Activated CD4-positive, CD25-positive, alpha-beta regulatory T cell treated with anti-CD3 and anti-CD28 coated beads, Interleukin-2, amount 50 U/mL, for 72 hours (primary cell): ENCODE data around the gene AACS.
"Not testable (repeated sequence)": the region's sequence is repeated elsewhere in the genome, so short reads cannot be mapped to it uniquely, and the experiment has no call there.

Experiments
- DNase-seq: peaks from one replicate; pipeline ENCODE4 v3.0.0; 2021

AACS gene

DNA sequence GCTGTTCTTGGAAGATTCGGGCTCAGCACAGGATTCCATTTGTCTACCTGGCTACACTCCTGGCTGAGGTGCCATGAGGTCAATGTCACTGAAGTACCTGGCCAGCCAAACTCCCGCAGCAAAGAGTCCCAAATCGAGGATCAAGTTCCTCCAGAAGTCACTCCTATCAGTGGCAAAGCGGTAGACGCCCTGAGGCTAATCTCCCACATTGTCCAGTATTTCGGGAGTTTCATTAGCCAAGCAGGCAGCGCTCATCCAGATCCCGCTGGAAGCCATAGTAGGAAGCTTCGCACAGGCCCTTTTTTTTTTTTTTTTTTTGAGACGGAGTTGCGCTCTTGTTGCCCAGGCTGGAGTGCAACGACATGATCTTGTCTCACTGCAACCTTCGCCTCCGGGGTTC, 8.9 kb upstream of the AACS start:
- no peak for DNase-seq

DNA sequence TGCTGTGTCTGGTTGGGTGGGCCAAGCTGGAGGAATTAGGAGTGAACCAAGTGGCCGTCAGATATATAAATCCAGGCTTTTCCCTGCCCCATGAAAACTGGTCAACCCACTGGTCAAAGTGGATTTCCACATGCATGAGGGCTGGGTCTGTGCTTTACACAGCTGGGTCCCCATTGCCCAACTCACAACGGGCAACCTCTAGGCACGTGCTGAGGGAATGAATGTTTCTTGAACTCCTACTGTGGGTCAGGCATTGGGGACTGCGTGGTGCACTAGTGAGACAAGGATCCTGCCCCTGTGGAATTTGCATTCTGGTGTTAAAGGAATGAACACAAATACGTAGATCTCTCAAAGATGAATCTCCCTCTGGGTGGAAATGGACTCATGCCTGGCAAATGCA, 7.5 kb upstream of the AACS start:
- no peak for DNase-seq

DNA sequence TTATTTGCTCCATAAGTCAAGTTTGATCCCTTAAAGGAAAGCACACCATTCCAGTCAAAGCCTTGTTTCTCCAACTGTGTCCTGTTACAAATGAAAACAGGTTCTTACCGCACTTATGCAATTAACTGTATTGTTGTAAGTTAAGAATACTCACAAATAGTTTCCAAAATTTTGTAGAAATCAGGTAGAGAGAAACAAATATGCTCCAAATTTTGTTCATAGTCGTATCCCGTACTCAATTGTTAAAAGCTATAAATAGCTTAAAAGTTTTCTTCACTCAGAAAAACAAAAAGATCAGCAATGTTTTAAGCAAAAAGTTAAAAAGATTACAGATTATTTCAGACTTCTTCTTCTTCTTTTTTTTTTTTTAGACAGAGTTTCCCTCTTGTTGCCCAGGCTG, 4.0 kb upstream of the AACS start:
- DNase-seq = no peak

DNA sequence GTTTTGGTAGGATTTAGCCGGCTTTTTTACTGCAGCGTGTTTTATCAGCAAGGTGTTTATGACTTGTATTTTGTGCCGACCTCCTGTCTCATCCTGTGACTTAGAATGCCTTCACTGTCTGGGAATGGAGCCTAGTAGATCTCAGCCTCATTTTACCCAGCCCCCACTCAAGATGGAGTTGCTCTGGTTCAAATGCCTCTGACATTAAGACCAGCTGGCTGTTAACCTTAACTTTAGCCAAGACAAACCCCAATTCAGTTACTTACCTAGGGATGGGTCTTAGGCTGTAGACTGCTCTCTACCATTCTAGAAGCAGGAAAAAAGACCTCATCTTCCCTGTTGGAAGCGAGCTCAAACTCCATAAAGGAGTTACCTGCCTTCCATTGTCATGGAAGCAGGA, 1.7 kb upstream of the AACS start:
- not testable (repeated sequence) for DNase-seq

DNA sequence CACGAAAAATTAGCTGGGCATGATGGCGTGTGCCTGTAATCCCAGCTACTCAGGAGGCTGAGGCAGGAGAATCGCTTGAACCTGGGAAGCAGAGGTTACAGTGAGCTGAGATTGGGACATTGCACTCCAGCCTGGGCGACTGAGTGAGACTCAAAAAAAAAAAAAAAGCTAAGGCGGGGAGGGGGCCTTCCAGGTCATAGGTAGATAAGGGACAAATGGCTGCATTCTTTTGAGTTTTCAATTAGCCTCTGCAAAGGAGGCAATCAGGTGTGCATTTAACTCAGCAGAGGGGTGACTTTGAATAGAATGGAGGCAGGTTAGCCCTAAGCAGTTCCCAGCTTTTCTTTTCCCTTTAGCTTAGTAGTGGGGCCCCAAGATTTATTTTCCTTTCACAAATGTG, 743 bp upstream of the AACS start:
- no peak for DNase-seq

DNA sequence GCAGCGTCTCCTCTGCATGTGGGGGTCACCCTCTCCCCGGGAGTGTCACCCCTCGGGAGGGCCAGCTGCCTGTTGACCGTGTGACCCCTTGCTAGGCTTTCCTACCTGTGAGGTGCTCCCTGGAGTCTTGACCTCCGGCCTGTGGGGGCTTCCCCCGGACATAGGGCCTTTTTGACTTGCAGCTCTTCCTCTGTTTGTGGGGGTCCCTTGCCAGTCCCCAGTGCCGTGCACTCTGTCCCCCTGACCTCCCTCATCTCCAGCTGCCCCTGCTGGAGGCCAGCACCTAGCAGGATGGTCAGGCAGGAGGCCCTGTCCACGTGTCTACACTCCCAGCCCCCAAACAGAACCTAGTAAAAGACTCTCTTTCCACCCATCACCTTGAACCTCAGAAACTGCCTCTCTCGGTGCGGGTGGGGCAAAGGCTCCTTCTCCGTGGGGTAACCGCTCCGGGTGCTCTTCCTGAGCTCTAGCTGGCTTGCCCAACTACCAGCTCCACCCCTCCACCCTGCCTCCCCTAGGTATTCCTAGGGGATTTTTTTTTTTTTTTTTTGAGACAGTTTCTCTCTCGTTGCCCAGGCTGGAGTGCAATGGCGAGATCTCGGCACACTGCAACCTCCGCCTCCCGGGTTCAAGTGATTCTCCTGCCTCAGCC, 810 bp downstream of the AACS start:
- DNase-seq = no peak

DNA sequence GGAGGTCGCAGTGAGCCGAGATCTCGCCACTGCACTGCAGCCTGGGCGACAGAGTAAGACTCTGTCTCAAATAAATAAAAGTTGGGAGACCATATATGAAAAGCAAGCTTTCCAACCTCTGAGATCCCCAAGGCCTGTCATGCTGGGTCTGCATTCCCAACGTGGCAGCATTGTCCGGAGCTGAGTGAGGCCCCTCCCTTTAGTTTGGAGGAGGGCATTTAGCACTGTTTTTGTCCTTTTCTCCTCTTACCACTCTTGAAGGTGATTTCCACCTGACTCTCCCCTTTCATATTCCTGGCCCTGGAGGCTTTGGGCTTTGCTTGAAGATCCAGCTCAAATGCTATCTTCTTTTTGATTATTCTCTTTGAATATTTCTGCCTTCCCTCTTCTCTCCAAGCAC, 3.2 kb downstream of the AACS start:
- DNase-seq = no peak

DNA sequence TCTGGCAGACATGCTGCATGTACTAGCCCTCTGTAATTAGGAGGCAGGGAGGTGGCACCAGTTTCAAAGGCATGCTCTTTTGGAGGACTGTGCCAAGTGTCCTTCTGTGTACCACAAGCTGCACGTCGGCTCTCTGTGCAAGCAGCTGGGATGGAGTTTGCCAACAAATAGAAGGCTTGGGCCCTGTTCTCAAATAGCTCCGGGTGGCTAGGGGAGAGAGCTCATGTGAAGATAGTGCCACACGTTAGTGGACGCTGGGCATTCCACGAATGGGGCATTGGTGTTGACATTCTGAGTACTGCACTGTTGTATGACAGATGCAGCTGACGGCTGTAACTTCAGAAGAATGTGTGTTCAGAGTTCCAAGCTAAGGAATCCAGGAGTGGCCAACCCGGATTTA, 4.4 kb downstream of the AACS start:
- no peak for DNase-seq

DNA sequence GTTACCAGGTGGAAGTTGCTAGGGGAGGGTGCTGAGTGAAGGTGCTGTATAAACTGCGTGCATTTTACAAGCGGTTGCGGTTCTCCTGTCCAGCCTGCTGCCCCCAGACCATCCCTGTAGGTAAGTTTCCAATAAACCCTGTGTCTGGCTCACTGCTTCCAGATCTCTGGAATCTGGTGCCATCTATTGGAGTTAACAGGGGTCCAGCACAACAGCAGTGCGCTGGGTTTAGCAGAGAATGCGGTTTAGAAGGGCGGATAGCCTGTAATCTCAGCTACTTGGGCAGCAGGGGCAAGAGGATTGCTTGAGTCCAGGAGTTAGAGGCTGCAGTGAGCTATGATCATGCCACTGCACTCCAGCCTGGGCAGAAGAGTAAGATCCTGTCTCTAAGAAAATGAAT, 4.9 kb downstream of the AACS start:
- no peak for DNase-seq

DNA sequence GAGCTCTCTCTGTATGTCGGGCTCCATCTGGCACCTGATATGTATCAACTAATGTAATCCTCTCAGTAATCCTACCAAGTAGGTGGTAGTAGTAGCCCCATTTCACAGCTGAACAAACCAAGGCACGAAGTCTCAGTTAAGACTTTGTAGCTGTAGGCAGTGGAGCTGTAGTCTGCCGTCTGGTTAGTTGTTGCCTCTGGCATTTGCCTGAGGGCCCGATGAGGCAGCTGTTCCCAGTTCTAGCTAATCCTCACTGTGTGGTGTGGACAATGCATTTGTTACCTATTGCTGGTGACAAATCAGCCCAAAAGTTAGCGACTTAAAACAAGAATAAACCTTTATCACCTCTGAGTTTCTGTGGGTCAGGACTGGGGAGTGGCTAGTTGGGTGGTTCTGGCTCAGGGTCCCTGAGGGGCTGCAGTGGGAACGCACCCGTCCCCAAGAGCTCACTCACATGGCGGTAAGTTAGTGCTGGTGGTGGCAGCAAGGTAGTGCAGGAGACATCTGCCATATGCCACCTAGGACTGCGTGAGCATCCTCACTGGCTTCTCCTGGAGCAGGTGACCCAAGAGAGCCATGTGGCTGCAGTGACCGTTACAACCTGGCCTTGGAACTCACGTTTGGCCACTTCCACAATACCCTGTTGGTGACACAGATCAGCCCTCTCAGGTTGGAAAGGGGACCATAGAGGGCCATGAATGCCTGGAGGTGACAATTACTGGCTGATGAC, 5.6 kb downstream of the AACS start:
- DNase-seq = no peak

DNA sequence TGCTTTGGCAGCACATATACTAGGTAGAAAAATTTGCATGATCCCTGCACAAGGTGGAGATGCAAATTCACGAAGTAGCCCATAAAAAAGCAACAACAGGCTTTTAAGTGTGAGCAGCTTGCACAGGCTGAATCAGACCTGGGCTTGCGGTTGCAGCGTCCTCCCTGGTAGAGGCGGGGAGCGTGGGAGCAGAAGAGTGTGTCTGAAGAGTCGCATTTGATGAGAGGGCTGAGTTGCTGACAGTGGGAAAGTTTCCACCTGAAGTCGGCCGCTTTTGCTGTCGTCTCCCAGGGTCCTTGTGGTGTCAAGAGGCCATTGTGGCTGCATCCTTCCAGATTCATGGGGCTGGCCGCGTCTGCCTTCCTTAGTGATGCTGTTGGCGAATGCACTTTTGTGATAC, 6.2 kb downstream of the AACS start:
- no peak for DNase-seq

DNA sequence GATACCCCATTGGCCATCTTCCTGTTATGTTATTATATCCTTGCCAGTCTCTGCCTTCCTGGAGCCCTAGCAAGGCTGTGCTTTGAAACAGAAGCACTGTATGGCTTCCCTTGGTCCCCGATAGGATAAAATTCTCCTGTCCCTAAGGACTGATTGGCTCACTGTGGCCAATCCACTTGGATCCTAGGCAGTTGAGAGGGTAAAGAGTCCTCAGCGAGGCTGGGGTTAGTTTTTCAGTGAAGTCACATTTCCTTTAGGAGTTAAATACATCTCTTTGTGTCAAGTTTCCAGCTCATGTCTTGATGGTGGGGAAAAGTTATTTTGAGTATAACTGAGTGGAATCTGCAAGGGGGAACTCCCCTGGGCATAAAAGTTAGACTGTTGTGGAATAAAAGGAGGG, 7.3 kb downstream of the AACS start:
- DNase-seq = no peak

DNA sequence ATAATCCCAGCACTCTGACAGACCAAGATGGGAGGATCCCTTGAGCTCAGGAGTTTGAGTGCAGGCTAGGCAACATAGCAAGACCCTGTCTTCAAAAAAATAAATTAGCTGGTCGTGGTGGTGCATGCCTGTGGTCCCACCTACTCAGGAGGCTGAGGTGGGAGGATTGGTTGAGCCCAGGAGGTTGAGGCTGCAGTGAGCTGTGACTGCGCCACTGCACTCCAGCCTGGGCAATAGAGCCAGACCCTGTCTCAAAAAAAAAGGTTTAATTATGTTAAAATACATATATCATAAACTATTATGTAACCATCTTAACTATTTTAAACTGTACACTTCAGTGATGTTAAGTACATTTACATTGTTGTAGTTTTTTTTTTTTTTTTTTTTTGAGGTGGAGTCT, 9.1 kb downstream of the AACS start:
- DNase-seq = not testable (repeated sequence)

DNA sequence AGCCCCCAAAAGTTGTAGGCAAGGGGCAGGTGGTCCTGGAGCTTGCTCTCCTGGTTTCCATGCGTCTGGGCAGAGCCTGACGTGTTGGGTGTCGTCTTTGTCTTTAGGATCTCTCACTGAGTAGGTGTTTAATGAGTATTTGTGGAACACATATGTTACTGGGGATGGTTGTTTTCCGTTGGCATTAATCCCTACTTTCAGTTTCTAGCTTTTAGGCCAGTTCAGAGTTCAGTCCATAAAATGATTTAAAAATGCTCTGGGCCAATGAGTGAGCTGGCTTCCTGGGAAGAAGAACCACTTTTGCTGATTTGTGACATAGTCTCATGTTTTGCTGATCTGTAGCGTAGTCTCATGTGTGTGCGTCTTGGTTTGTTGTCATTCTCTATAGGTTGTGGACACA, 10.9 kb downstream of the AACS start:
- no peak for DNase-seq

DNA sequence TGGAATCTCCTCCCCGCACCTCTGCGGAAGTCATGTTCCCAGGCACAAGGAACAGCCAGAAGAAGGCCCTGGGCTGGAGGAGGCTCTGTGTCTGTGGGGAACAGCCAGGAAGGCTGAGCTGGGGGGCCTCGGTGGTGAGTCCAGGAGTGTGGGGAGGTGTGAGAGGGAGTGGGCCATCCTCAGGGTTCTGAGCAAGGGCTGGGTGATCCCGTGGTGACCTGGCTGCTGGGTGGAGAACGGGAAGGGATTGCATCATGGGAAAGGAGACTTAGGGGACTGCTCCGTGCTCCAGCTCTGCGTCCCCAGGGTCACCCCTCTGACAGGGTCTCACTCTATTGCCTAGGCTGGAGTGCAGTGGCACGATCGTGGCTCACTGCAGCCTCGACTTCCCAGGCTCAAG, 13.8 kb downstream of the AACS start:
- no peak for DNase-seq

DNA sequence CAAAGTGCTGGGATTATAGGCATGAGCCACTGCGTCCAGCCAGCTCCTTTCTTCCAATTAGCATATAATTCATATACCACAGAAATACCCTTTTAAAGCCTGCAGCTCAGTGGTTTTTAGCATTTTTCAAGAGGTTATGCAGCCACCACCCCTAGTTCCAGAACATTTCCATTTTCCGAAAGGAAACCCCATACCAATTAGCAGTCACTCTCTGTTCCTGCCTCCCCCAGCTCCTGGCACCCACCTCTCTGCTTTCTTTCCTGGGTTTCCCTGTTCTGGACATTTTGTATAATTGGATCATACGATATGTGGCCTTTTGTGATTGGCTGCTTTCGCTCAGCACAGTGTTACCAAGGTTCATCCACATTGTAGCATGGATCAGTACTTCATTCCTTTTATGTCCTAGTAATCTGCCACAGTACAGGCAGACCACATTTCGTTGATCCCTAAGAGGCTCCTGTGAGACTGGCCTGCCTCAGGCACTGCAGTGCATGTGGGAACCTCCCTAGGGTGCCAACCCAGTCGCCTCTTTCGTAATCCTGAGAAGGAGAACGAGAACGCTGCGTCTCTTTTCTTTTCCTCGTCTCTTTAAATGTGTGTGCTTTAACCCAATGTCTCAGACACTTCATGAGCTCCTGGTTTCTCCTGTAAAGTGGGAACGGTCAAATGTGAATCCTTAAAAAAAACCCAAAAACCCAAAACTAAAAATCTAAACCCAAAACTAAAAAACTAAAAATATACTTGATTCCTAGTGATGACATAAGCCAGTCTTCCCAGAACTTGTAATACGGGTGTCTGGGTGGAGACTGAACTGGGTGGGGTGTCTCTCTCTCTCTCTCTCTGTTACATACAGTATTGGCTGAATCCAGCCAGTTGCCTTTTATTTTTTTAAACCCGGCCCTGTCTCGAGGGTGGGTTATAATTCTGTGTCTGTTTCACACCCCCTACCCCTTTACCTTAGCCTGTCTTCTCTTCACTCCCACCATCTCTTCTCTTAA, 14.7 kb downstream of the AACS start:
- DNase-seq = no peak

DNA sequence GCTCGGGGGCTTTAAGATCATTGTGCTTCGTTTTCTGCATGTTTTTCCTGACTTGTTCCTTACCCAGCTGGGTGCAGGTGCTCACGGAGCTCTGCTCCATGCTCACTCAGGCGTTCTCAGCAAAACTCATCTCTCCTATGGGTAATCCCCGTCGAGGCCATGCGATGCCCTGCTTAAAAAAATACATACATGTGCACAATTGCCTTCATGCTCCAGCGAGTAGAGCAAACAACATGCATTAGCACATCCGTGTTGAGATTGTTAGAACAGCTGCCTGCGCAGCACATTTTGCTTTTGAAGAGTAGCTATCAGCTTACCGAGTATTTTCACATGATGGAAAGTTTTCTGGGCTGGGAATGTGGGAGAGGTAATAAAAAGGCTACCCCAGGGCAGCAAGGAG, 16.2 kb downstream of the AACS start:
- DNase-seq = no peak

DNA sequence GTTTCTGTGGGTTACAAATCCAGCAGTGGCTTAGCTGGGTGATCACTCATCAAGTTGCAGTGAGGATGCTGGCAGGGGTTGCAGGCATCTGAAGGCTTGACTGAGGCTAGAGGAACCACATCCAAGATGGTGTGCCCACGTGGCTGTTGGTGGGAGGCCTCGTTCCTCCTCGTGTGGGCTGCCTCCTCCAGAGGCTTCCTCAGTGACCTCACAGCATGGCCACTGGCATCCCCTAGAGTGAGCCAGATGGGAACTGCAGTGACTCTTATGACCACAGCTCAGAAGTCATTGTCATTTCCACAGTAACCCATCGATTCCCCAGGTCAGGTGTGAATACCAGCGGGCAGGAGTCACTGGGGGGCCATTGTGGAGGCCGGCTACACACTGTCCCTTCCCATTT, 17.8 kb downstream of the AACS start:
- no peak for DNase-seq

DNA sequence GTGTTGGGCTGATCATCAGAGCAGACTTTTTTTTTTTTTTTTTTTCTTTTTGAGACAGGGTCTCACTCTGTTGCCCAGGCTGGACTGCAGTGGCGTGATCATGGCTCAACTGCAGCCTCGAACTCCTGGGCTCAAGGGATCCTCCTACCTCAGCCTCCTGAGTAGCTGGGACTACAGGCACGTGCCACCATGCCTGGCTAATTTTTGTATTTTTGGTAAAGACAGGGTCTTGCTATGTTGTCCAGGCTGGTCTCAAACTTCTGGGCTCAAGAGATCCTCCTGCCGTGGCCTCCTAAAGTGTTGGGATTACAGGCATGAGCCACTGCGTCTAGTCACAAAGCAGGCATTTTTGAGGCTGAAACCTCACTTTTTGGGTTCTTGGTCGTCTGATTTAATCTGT, 23.0 kb downstream of the AACS start:
- DNase-seq = not testable (repeated sequence)

DNA sequence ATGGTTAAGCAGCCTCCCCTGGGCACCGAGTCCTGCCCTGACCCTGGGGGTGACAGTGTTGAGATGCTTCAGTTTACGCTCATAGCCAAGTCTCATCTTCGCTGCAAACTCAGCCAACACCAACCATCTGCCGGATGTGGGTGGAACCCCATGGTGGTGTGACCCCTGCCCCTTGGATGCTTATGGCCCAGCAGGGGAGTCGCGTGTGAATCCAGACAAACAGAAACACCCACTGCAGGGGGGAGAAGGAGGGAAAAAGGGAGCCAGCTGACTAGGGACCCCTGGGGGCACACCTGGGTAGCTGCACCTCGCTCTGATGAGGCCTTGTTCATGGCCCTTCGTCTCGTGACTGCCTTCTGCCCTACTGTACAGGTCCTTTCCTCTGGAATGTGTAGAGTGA, 23.8 kb downstream of the AACS start:
- no peak for DNase-seq

DNA sequence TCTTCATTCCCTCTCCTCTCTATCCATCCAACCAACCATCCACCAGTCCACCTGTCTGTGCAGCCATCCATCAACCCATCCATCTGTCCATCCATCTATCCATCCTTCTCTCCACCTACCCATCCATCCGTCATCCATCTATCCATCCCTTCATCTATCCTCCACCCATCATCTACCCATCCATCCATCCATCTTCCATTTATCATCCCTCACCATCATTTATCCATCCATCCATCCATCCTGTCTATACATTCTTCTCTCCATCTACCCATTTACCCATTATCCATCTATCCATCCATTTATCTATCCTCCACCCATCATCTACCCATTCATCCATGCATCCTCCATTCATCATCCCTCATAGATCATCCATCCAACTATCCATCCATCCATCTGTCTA, 24.4 kb downstream of the AACS start:
- no peak for DNase-seq

DNA sequence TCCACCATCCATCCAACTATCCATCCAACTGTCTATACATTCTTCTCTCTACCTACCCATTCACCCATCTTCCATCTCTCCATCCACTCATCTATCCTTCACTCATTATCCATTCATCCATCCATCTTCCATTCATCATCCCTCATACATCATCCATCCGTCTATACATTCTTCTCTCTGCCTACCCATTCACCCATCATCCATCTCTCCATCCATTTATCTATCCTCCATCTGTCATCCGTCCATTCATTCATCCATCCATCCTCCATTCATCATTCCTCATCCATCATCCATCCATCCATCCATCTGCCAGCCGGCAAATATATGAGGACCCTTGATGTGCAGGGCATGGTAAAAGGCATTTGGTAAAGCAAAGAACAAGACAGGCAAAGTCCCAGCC, 25.2 kb downstream of the AACS start:
- DNase-seq = no peak

DNA sequence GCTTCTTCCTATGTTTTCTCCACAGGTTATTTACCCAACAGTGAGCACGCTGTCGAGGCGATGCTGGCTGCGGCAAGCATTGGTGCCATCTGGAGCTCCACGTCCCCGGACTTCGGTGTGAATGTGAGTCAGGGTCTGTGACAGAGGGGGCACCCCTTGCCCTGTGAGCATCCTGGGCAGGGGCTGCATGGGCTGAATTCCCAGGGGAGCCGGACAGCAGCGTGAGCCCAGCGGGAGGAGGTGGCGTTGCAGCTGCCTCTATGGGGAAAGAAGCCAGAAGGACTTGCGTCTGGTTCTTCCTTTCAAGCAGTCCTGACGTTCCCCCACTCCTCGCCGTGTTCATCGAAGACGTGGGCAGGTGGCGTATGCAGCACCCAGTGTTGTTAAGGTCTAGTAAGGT, 26.2 kb downstream of the AACS start:
- DNase-seq = no peak
